HG03565 (cell line): Measurements from ENCODE around the gene LRRC49.
"Not testable (repeated sequence)": the region's sequence is repeated elsewhere in the genome, so short reads cannot be mapped to it uniquely, and the experiment has no call there.

Experiments used
- ATAC-seq: cut with Tn5 transposase; IDR thresholded peaks from one replicate; pipeline ENCODE4 v1.9.1; 2021; ENCODE audit warnings: mild to moderate bottlenecking, moderate library complexity; ENCODE audit not compliant: unreplicated experiment

Gene LRRC49

GRCh38 chr15:70974004-70974832 is 81.6 kb downstream of the LRRC49 start:
- no peak for ATAC-seq

- ATAC-seq, result no peak
Measured at GRCh38 chr15:70976851-70977250, 84.2 kb downstream of the LRRC49 start.

- no peak for ATAC-seq
Measured at GRCh38 chr15:70995383-70995970, 102.9 kb downstream of the LRRC49 start.

- ATAC-seq, result no peak
Measured at GRCh38 chr15:70998319-70998718, 105.7 kb downstream of the LRRC49 start.

- ATAC-seq, result no peak
Measured at GRCh38 chr15:71002316-71002715, 109.7 kb downstream of the LRRC49 start.

- no peak for ATAC-seq
Measured at GRCh38 chr15:71003319-71003718, 110.7 kb downstream of the LRRC49 start.

GRCh38 chr15:71004506-71004905 is 111.9 kb downstream of the LRRC49 start:
- not testable (repeated sequence) for ATAC-seq

- no peak for ATAC-seq
Measured at GRCh38 chr15:71005895-71006294, 113.3 kb downstream of the LRRC49 start.

GRCh38 chr15:71008250-71008870 is 115.7 kb downstream of the LRRC49 start:
- no peak for ATAC-seq

- ATAC-seq, result no peak
Measured at GRCh38 chr15:71010472-71010871, 117.8 kb downstream of the LRRC49 start.

GRCh38 chr15:71010997-71011396 is 118.4 kb downstream of the LRRC49 start:
- no peak for ATAC-seq

GRCh38 chr15:71011503-71012155 is 119.0 kb downstream of the LRRC49 start:
- ATAC-seq, result no peak

GRCh38 chr15:71013446-71013845 is 120.8 kb downstream of the LRRC49 start:
- no peak for ATAC-seq

- ATAC-seq, result no peak
Measured at GRCh38 chr15:71015342-71015741, 122.7 kb downstream of the LRRC49 start.

GRCh38 chr15:71031232-71031631 is 138.6 kb downstream of the LRRC49 start:
- ATAC-seq, result not testable (repeated sequence)

- ATAC-seq, result not testable (repeated sequence)
Measured at GRCh38 chr15:71035478-71035877, 142.9 kb downstream of the LRRC49 start.

- no peak for ATAC-seq
Measured at GRCh38 chr15:71042356-71042922, 149.8 kb downstream of the LRRC49 start.

GRCh38 chr15:71043373-71043772 is 150.7 kb downstream of the LRRC49 start:
- ATAC-seq, result no peak

- no peak for ATAC-seq
Measured at GRCh38 chr15:71044006-71044405, 151.4 kb downstream of the LRRC49 start.

- ATAC-seq, result not testable (repeated sequence)
Measured at GRCh38 chr15:71046146-71046545, 153.5 kb downstream of the LRRC49 start.
